Astrocyte of the spinal cord (primary cell): Measurements from ENCODE around the gene TET1.
"Not testable (repeated sequence)": the region's sequence is repeated elsewhere in the genome, so short reads cannot be mapped to it uniquely, and the experiment has no call there.

ENCODE experiments used
- DNase-seq: peaks from one replicate; pipeline ENCODE4 v3.0.0; 2011; ENCODE audit warnings: low read depth, low spot score
- H3K4me3 ChIP-seq: 2 replicates; pipeline ENCODE4 v1.5.1; 2011; ENCODE audit warnings: low read depth, mild to moderate bottlenecking, low read length, moderate library complexity
- in situ Hi-C: cut with HindIII; loops from 2 replicates; pipeline ENCODE4 v1.10.0; 2017; ENCODE audit warnings: low sequenced_read_pairs
- TF ChIP-seq, protein P1 (sequence below): IDR thresholded peaks from 2 replicates; pipeline ENCODE4 v1.5.1; 2012; ENCODE audit warnings: low read depth, mild to moderate bottlenecking, low read length, inconsistent platforms

The TET1 gene

DNA sequence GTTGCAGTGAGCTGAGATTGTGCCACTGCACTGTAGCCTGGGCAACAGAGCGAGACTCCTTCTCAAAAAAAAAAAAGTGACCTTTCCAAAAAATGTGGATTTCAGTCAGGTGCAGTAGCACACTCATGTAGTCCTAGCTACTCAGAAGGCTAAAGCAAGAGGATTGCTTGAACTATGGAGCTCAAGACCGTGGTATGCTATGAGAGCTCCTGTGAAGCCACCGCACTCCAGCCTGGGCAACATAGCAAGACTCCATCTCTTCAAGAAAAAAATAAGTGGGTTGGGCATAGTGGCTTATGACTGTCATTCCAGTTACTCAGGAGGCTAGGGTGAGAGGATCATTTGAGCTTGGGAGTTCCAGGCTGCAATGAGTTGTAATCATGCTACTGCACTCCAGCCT, 51.1 kb downstream of the TET1 start:
- TF ChIP-seq, protein P1, sequence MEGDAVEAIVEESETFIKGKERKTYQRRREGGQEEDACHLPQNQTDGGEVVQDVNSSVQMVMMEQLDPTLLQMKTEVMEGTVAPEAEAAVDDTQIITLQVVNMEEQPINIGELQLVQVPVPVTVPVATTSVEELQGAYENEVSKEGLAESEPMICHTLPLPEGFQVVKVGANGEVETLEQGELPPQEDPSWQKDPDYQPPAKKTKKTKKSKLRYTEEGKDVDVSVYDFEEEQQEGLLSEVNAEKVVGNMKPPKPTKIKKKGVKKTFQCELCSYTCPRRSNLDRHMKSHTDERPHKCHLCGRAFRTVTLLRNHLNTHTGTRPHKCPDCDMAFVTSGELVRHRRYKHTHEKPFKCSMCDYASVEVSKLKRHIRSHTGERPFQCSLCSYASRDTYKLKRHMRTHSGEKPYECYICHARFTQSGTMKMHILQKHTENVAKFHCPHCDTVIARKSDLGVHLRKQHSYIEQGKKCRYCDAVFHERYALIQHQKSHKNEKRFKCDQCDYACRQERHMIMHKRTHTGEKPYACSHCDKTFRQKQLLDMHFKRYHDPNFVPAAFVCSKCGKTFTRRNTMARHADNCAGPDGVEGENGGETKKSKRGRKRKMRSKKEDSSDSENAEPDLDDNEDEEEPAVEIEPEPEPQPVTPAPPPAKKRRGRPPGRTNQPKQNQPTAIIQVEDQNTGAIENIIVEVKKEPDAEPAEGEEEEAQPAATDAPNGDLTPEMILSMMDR, result no peak
- no peak overlapping the region for H3K4me3 ChIP-seq
- in situ Hi-C loops, result no loop called here
- no peak for DNase-seq

DNA sequence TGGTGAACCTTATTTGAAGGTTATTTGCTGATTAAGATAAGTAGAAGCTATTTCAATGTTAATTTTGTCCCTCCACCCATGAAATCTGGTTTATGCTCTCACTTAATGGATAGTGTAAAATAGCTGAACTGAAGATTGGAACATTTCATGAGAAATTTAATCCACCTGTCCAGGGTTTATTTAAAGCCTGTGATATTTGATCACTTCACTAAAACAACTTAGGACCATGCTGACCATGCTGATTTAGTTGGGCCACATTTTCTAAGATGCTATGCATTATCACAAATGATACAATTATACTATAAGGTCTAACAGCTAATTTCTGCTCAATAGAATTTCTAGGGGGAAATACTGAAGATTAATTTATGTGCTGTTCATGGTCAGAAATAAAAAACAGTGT, 53.8 kb downstream of the TET1 start:
- H3K4me3 ChIP-seq, DNase-seq, in situ Hi-C loops: not testable (repeated sequence)

DNA sequence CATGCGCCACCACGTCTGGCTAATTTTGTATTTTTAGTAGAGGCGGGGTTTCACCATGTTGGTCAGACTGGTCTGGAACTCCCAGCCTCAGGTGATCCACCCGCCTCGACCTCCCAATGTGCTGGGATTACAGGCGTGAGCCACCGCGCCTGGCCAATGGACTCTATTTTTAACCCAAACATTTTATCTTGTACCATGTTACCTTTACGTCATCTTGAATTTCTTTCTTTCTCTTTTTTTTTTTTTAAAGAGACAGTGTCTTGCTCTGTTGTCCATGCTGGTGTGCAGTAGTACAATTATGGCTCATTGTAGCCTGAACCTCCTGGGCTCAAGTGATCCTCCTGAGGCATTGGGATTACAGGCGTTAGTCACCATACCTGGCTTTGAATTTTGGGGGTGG, 57.6 kb downstream of the TET1 start:
- DNase-seq, H3K4me3 ChIP-seq, in situ Hi-C loops: not testable (repeated sequence)

DNA sequence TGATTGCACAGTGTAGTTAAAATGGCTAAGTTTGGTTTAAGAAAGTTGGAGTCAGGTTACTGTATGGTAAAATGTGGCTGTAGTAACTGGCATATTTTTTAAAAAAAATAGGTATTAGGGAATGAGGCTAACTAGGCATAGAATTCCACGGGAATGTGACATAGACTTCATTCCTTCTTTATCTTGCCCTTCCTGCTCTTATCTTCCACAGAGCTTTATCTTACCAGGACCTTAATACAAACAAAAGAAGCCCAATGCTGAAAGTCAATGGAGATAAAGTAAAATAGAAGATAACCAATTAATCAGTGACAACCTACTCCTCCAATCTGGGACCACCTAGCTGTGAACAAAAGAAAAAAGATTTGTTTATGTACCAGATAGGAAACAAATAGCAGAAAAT, 58.1 kb downstream of the TET1 start:
- TF ChIP-seq, protein P1, result no peak
- no peak for DNase-seq
- in situ Hi-C loops, result no loop called here
- H3K4me3 ChIP-seq, result no peak overlapping the region

DNA sequence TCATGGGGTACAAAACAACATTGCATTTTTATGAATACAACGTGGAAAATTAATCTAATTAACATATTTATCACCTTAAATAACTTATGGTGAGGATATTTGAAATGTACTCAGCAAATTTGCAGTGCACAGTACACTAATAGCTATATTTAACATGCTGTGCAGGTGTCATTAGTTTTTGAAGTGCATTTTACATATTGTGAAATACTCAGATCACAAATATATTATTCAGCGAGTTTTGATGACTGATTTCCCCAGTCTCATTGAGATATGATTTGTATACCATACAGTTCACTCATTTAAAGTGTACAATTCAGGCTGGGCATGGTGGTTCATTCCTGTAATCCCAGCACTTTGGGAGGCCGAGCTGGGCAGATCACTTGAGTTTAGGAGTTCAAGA, 59.5 kb downstream of the TET1 start:
- TF ChIP-seq, protein P1, result no peak
- no peak for DNase-seq
- in situ Hi-C loops, result no loop called here
- no peak overlapping the region for H3K4me3 ChIP-seq

DNA sequence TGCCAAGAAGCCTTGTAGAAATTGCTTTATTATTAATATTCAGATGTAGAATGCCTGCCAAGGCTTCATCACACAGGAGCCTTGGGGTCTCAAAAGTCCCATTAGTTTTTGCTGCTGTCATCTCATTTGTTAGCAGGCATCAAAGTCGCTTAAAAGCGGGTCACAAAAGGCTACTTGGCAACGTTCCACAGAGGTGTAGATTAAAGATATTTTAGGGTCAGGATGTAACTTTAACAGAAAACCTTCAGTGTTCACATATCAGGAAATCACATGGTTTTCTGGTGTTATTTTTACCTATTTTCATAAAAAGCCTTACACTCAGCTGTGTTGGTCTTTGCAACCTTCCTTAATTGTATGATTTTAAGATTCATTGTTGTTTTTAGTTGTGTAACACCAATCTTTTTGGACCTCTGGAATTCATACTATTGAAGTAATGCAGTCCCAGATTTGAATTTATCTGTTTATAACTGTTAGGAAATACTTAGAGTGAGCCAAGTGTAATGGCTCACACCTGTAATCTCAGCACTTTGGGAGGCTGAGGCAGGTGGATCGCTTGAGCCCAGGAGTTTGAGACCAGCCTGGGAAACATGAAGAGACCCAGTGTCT, 65.3 kb downstream of the TET1 start:
- no peak overlapping the region for H3K4me3 ChIP-seq
- TF ChIP-seq, protein P1, result no peak
- DNase-seq, result no peak
- in situ Hi-C loops, result no loop called here

DNA sequence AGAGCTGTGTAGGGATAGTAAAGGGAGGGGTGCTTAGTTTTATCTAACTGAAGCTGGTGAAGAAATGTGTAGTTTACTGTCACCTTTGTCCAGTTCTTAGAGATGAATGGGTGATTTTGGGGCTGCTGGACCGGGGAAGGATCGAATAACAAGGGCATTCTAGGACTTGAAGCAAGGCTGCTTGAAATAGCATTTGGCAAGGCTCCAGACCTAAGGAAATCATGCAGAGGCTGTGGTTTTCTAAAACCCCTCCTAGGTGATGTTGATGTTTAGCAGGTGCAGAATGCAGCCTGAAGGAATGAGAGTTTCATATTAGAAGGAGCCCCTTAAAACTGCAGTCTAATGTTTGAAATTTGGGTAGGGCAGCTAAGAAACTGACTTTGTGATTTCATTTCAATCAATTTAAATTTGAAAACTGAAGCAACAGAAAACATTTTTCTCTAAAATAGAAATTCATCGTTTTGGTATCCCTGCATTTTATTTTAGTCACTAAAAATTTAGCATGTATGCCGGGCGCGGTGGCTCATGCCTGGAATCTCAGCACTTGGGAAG, 68.5 kb downstream of the TET1 start:
- TF ChIP-seq, protein P1, result no peak
- H3K4me3 ChIP-seq, result no peak overlapping the region
- in situ Hi-C loops, result no loop called here
- peak; percentile 47 for DNase-seq

DNA sequence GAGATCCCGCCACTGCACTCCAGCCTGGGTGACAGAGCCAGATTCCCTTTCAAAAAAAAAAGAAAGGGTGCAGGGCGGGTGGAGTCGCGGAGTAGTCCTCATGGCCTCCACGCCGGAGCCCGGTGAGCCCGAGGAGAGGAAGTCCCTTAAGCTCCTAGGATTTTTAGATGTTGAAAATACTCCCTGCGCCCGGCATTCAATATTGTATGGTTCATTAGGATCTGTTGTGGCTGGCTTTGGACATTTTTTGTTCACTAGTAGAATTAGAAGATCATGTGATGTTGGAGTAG, 72.1 kb downstream of the TET1 start:
- DNase-seq, in situ Hi-C loops, H3K4me3 ChIP-seq: not testable (repeated sequence)
